Activated CD8-positive, alpha-beta memory T cell treated with anti-CD3 and anti-CD28 coated beads, Interleukin-2, amount 50 U/mL, for 1 hour (primary cell): ENCODE results near the gene STRIP2.
"Not testable (repeated sequence)": the region's sequence is repeated elsewhere in the genome, so short reads cannot be mapped to it uniquely, and the experiment has no call there.

ENCODE experiments used
- DNase-seq: peaks from one replicate; pipeline ENCODE4 v3.0.0-alpha.2; 2020; ENCODE audit errors: extremely low read depth

The STRIP2 gene

GRCh38 chr7:129496653-129497052 lies 62.4 kb downstream of the STRIP2 start:
- DNase-seq: no peak

DNA sequence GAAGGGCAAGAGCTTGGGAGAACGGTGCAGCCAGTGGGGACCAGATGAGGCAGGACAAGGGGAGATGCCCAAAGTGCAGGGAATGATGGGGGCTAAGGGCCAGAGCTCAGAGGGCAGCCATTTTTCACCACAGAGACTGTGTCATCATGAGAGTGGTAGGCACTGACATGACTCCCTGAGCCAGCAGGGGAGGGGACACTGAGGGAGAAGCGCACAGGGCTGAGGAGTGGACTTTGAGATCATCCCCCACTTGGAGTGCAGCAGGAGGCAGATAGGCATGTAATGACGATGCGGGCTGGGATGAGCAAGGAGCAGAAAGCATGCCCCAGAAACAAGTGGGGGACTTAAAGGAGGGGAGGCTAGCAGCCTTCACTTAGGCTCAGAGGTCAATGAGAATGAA lies 62.9 kb downstream of the STRIP2 start:
- no peak for DNase-seq

GRCh38 chr7:129498021-129498420 lies 63.8 kb downstream of the STRIP2 start:
- no peak for DNase-seq

GRCh38 chr7:129499999-129500398 lies 65.8 kb downstream of the STRIP2 start:
- DNase-seq: no peak

DNA sequence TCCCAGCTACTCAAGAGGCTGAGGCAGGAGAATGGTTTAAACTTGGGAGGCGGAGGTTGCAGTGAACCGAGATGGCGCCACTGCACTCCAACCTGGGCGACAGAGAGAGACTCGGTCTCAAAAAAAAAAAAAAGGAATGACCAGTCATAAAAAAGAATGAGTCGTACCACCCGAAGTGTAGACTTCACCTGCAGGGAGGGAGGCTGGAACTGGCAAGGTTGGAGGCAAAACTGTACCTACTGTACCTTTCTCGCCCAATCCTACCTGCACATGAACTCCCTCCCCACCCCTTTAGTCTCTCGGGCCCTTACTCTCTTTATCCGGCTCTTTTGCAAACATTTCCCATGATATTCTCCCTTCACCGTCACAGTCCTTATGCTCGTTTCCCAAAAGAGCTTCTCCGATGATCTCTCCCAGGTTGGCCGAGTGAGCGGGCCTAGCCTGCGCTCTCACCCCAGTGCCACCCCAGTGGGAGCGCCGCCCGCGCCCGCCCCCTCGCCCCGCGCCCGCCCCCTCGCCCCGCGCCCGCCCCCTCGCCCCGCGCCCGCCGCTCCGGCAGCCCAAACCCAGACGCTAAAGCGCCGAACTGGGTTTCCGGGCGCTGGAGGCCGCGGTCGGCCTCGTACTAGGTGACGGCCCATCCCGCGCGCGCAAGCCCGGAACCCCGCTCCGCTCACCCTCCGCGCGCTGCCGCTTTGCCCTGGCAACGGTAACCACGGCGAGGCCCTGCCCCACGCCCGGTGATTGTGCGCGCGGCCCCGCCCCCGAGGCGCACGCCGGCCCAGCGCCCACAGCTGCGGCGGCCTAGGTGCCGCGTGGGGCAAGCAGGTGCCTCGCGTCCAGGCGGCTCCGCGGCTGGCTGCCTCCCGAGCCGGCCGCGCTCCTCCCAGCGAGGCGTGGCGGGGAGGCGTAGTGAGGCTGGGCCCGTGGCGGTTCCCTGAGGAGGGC lies 67.8 kb downstream of the STRIP2 start, which contains the start of gene SMKR1:
SMKR1 (plus strand) TSS at position 772 of the 948 bp plus-strand sequence. CDS start 294 bp downstream, outside the sequence.
- DNase-seq: peak; percentile 75

DNA sequence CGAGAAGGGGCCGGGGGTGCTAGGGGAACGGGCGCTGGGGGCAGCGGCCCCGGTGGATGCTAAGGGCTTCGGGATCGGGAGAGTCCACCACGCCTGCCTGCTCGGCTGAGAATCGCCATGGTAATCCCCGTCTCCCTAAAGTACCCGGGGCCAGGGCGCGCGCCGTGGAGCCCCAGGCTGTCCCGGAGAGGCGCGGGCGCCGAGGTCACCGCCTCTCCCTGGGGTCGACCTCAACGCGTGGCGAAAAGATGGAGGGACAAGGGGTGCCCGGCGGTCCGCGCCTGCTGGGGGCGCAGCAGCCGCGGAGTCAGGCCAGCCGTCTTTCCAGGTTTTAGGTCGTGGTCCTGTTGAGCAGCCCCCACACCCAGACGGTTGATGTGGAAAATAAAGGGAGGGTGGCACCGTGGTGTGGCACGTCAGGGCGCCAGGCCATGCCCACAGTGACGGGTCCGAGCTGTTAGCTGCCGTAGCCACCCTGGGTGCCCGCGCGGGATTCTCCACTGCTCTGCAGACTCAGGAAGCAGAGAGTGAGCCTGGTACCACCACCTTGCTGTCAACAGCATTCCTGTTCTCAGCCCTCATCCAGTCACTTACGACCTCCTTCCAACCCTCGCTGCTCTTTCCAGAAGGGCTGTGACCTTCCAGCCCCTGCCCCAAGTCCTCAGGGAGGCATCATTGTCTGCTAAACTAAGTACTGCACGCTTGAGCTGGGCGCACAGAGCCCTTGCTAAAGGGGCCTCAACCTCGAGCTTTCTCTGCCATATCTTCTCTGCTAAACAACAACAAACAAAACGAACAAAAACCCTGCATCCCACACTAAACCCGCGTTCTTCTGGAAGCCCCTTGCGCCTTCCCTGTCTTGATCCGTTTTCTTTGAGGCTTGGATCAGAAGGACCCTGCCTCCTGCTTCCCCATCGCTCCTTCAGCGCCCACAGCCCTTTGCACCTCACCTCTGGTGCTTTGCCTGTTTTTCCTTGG lies 68.8 kb downstream of the STRIP2 start:
- no peak for DNase-seq

- DNase-seq: no peak
Measured at GRCh38 chr7:129503725-129504124, 69.5 kb downstream of the STRIP2 start.

GRCh38 chr7:129512192-129512591 lies 78.0 kb downstream of the STRIP2 start:
- DNase-seq: no peak

DNA sequence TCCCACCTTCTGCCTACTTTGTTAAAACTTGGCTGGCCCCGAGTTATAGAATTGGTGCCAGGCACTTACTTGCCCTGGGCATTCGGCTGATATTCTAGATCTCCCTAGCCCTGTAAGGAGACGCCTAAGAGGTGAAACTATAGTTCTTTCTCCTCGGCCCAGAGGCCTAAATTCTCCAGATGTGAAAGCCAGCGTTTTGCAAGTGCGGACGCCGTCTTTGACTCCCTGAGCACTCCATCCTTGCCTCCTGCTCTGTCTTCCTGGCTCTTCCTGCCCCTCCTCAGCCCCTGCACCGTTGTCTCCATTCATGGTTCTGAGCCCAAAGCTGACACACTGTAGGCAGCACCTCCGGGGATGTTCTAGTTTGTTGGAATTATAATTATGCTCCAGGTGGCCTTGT lies 79.3 kb downstream of the STRIP2 start:
- DNase-seq: no peak

- no peak for DNase-seq
Measured at GRCh38 chr7:129514683-129515082, 80.5 kb downstream of the STRIP2 start.

GRCh38 chr7:129515381-129515780 lies 81.1 kb downstream of the STRIP2 start:
- no peak for DNase-seq

- no peak for DNase-seq
Measured at GRCh38 chr7:129517931-129518330, 83.7 kb downstream of the STRIP2 start.

GRCh38 chr7:129519464-129519863 lies 85.2 kb downstream of the STRIP2 start:
- DNase-seq: no peak

DNA sequence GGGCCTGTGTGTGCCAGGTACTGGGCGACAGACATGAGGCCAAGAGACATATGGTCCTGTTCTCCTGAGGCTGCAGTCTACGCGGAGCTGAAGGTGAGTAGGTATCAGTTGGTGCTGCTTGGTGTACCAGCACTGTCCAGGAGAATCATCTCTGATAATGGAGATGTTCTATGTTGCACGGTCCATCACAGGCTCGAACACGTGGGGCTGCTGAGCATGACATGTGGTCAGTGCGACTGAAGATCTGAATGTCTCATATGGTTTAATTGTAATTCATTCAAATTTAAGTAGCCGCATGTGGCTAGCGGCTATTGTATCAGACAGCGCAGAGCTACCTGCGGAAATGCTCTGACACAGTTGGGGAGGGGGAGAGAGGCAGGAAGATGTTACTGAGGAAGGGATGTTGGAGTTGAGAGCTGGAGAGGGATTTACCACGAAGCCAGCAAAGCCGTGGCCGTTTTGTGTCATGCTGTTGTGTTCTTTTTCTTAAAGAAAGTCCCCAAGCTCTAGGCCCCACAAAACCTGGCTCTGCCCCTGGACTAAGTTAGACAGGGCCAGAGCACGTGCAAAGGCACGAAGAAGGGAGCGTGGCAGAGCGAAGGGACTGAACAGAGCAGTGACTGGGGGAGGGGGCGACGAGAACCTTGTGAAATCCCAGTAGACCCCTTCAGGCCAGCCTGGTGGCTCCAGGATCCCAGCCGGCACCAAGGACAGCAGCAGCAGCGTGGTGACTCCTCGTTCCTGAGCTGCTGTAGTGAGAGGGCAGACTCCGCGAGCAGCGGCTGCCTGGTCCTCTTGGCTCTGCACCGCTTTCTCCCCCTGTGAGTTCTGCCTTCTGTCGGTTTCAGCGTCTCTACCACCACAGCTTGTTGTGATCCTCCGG lies 88.1 kb downstream of the STRIP2 start:
- DNase-seq: no peak

DNA sequence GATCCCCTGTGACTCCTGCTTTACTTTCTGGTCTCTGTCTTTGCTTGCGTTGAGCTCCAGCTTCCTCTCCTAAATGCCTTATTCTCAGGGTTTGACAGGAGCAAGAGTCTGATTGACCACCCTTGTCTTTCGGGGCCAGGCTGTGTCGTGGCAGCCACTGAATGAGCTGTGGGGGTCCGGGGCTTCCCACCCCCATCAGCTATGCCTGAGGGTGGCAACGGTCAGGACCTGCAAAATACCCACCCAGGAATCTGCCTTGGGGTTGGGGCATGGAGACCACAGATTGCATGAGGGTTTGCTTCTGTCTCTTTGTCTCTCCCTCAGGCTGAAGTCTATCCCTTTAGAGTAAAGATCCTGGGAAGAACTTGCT lies 88.7 kb downstream of the STRIP2 start:
- DNase-seq: no peak

DNA sequence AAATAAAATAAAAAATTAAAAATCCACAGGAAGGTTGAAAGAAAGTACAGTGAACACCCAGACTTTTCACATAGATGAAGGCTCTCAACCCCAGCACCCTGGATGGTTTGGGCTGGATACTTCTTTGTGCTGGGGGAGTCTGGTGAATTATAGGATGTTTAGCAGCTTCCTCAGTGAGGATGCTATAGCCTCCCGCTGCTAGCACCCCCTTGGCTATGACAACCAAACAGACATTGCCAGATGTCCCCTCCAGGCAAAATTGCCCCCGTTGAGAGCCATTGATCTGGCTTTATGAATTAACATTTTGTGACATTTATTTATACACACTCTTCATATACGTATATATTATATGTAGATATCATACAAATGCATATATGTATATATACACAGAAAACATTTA lies 89.7 kb downstream of the STRIP2 start:
- no peak for DNase-seq

DNA sequence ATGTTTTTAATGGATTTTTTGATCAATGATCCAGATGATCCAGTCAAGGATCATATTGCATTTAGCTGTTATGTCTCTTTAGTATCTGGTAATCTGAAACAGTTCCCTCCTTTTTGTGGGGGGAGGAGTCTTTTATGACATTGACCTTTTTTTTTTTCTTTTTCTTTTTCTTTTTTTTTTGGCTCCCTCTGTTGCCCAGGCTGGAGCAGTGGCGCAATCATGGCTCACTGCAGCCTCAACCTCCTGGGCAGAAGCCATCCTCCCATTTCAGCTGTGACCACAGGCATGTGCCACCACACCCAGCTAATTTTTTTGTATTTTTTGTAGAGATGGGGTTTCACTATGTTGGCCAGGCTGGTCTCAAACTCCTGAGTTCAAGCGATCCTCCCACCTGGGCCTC lies 90.2 kb downstream of the STRIP2 start:
- DNase-seq: not testable (repeated sequence)

DNA sequence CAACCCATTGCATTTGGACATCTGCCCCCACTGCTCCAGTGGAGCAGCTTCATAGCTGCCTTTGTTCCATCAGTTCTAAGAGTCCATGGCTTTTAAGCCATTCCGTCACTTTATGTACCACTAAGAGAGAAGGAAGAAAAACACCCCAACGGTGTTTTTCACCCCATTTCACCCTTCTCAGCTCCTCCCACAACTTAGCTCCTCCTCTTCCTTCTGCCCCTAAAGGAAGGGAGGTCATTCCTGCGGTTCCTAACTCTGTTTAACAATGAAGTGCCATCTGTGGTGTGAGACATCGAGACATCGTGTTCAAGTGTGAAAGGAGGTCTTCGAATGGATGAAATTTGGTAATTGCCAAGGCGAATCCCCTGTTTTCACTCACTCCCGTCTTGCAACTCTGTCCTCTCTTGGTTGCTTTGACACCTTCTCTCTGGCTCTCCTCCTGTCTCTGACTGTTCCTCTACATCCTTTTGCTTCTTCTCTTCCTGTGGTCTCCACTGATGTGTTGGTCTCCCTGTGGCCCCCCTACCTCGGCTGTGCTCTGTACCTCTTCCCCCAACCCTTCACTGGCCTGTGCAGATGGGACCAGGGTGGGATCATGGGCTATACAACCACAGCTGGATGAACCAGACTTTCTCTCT lies 91.1 kb downstream of the STRIP2 start:
- DNase-seq: no peak

- DNase-seq: no peak
Measured at GRCh38 chr7:129529643-129530042, 95.4 kb downstream of the STRIP2 start.

GRCh38 chr7:129530795-129531391 lies 96.7 kb downstream of the STRIP2 start:
- DNase-seq: no peak
